ENCODE data around the gene SPG11.

- TF ChIP-seq SMC3 (IDR thresholded peaks at IDR 0.05; ENCODE audit: borderline replicate concordance, low read length) (no peak), EZH2 (IDR thresholded peaks at IDR 0.05; ENCODE audit: borderline replicate concordance, control insufficient read depth, low read depth, low read length) (no peak), FOS (IDR thresholded peaks at IDR 0.05; ENCODE audit: borderline replicate concordance, extremely low read depth, insufficient read length) (no peak), CEBPB (IDR thresholded peaks at IDR 0.05; ENCODE audit: borderline replicate concordance in 1 of 2, low read depth in 2 of 2, low read length in 2 of 2) (no peak), POLR2A (IDR thresholded peaks at IDR 0.05; ENCODE audit: low read depth, low read length) (no peak), POLR2AphosphoS5 (IDR thresholded peaks at IDR 0.05; ENCODE audit: low read length) (no peak), SIN3A (IDR thresholded peaks at IDR 0.05; ENCODE audit: low read depth, low read length) (no peak), GABPA (IDR thresholded peaks at IDR 0.05; ENCODE audit: low read depth) (no peak)
Observed at GRCh38 chr15:44541282-44541958, 122.0 kb downstream of the SPG11 start.
